ENCODE results near the gene CAMKK1. TPM values are rescaled to one million over a fixed set of nuclear protein-coding genes. Genes with fewer than 3 reads are reported as not detected.

CAMKK1 gene
- total RNA-seq, 1 experiment from 2014 or later = 3.4 TPM

DNA sequence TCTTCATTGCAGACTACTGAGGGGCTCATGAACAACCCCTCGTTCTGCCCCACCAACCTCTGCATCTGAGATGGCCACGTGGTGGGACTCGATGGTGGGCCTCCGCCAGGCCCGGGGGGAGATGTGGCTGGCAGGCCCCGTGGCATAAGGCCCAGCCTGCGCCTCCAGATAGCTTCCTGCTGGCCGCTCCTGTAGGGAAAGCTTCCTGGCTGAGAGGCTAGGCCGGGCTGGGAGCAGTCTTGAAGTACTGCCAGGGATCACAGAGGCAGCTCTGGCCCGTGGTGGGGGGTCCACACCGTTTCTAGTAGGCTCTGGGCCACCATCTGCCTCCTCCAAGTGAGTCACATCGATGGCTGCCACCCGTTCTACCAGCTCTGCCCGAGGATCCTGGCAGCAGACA lies 7.6 kb downstream of the CAMKK1 start:
- no peaks in the 10 kb centered on the region for H3K27me3 ChIP-seq
- no peak overlapping the region for H3K4me3 ChIP-seq
- no peaks in the 10 kb centered on the region for H3K36me3 ChIP-seq
- H3K9me3 ChIP-seq (replicated peaks) = no peaks in the 10 kb centered on the region
- no peak overlapping the region for H3K27ac ChIP-seq
- H3K4me1 ChIP-seq = peaks cover 11% of the 10 kb centered on the region
- no peak for DNase-seq

DNA sequence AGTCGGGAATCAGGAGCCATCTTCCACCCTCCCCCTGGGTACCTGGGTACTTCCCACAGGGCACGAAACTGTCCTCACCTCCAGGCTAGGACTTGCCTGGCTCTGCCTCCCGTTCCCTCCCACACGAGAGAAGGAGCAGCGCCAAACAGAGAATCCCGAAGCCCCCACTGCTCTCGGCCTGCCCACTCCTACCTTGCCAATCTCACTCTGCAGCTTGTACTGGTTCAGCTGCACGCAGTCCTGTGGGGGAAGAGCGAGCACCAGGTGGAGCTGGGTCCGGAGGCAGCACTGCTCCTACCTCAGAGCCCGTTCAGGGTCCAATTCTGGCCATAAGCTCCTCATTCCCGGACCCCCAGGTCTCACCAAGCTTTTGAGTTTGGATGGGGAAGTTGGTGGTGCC lies 8.7 kb downstream of the CAMKK1 start:
- no peak for DNase-seq
- no peak overlapping the region for H3K4me3 ChIP-seq
- no peaks in the 10 kb centered on the region for H3K27me3 ChIP-seq
- H3K36me3 ChIP-seq = no peaks in the 10 kb centered on the region
- H3K27ac ChIP-seq = no peak overlapping the region
- peaks cover 8% of the 10 kb centered on the region for H3K4me1 ChIP-seq
- H3K9me3 ChIP-seq (replicated peaks) = no peaks in the 10 kb centered on the region

DNA sequence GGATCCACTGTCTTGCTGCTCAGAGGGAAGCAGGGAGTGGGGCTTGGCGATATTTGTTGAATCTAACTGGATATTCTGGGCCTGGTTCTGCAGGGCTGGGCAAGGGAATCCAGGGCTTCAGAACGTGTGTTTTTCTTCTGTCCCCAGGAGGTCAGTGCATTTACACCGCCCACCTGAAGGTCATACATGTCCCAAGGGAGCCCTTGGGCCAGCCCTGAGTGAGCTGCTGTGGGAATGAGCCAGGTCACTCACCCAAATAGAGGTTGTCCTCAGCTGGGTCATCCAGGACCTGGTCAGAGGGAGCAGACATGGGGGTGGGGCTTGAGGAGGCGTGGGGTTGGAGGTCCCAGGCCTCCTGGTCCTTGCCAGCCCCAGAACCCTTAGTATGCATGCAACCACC lies 10.6 kb downstream of the CAMKK1 start:
- no peak for DNase-seq
- Histone ChIP-seq H3K9me3 (replicated peaks) (no peaks in the 10 kb centered on the region), H3K36me3 (no peaks in the 10 kb centered on the region), H3K27me3 (no peaks in the 10 kb centered on the region), H3K27ac (no peak overlapping the region), H3K4me3 (no peak overlapping the region), H3K4me1 (peaks cover 17% of the 10 kb centered on the region)

GRCh38 chr17:3880983-3881382 lies 11.9 kb downstream of the CAMKK1 start:
- Histone ChIP-seq H3K4me1 (peaks cover 17% of the 10 kb centered on the region), H3K4me3 (no peak overlapping the region), H3K27ac (no peak overlapping the region), H3K36me3 (no peaks in the 10 kb centered on the region), H3K9me3 (replicated peaks) (no peaks in the 10 kb centered on the region), H3K27me3 (no peaks in the 10 kb centered on the region)
- DNase-seq = no peak

DNA sequence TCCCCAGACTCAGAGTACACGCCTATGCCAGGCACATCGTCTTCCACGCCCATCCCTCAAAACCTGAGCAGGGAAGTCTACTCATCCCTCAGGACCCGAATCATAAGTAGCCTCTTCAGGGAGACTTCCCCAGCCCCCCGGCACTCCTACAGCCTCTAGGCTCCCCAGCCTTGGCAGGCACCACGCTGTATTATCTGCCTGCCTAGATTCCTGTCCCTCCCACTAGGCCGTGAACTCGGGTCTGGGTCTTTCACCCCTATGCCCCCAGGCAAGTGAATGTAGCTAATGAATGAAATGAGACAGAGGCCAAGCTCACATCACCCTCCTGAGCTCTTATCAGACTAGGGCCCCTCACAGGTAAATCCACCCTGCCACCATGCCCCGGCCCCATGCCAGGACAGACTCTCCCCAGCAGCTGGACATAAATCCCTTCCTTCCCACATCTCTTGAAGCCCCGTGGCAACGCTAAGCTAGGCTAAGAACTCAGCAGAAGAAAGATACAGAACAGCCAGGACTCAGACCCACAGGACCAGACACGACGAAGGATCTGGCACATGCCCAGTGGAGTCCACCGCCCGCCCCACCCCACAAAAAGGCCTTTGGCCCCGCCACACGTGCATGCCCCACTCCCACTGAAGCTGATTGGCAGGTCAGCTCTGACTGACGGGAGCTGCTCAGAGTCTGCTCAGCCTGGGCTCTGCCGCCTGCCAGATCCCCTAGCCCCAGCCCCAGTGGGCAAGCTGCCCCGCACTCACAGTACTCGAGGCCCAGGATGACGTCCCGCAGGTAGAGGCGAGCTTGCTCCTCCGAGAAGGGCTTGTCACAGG lies 13.0 kb downstream of the CAMKK1 start:
- no peaks in the 10 kb centered on the region for H3K36me3 ChIP-seq
- no peaks in the 10 kb centered on the region for H3K27me3 ChIP-seq

GRCh38 chr17:3879186-3879585 lies 13.7 kb downstream of the CAMKK1 start:
- Histone ChIP-seq H3K36me3 (no peaks in the 10 kb centered on the region), H3K27me3 (no peaks in the 10 kb centered on the region)
- DNase-seq = peak; percentile 94 to 96

More for the DNA sequence above, 13.0 kb downstream of the CAMKK1 start:
- peaks cover 17% of the 10 kb centered on the region for H3K4me1 ChIP-seq
- H3K9me3 ChIP-seq (replicated peaks) = no peaks in the 10 kb centered on the region
- DNase-seq = peak; percentile 47 to 62
- H3K4me3 ChIP-seq = peak overlapping the region; percentile 19
- H3K27ac ChIP-seq = peak overlapping the region; percentile 77

GRCh38 chr17:3877220-3877619 lies 15.6 kb downstream of the CAMKK1 start:
- DNase-seq = no peak
- H3K36me3 ChIP-seq = no peaks in the 10 kb centered on the region
- H3K4me3 ChIP-seq = no peak overlapping the region
- H3K9me3 ChIP-seq (replicated peaks) = no peaks in the 10 kb centered on the region
- H3K4me1 ChIP-seq = peaks cover 17% of the 10 kb centered on the region
- no peaks in the 10 kb centered on the region for H3K27me3 ChIP-seq
- no peak overlapping the region for H3K27ac ChIP-seq

More at GRCh38 chr17:3879186-3879585, 13.7 kb downstream of the CAMKK1 start:
- Histone ChIP-seq H3K9me3 (replicated peaks) (no peaks in the 10 kb centered on the region), H3K4me1 (peaks cover 17% of the 10 kb centered on the region), H3K27ac (peak overlapping the region; percentile 77), H3K4me3 (no peak overlapping the region)

- H3K4me1 ChIP-seq = peaks cover 12% of the 10 kb centered on the region
- no peaks in the 10 kb centered on the region for H3K27me3 ChIP-seq
- DNase-seq = no peak
- no peaks in the 10 kb centered on the region for H3K36me3 ChIP-seq
- H3K4me3 ChIP-seq = no peak overlapping the region
- H3K27ac ChIP-seq = no peak overlapping the region
- no peaks in the 10 kb centered on the region for H3K9me3 ChIP-seq (replicated peaks)
Observed at GRCh38 chr17:3875317-3875716, 17.5 kb downstream of the CAMKK1 start.

DNA sequence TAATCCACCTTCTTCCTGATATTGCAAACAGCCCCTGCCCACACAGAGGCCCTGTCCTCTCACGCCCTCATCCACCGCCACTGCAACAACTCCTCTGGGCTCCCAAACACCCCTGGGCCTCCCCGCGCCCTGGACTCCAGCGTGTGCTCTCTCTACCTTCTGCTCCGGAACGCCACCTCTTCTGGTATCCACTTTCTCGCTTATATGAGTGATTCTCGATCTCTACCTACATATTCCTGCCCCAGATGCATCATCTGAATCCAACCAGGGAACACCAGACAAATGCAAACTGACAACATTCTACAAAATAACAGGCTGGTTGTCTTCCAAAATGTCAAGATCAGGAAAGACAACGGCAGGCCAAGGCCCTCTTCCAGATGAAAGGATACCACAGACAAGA lies 19.0 kb downstream of the CAMKK1 start:
- DNase-seq = no peak
- H3K4me3 ChIP-seq = no peak overlapping the region
- no peaks in the 10 kb centered on the region for H3K36me3 ChIP-seq
- peaks cover 8% of the 10 kb centered on the region; the same call in 1 of the 2 replicates for H3K4me1 ChIP-seq
- no peak overlapping the region for H3K27ac ChIP-seq
- H3K9me3 ChIP-seq (replicated peaks) = no peaks in the 10 kb centered on the region
- H3K27me3 ChIP-seq = no peaks in the 10 kb centered on the region

DNA sequence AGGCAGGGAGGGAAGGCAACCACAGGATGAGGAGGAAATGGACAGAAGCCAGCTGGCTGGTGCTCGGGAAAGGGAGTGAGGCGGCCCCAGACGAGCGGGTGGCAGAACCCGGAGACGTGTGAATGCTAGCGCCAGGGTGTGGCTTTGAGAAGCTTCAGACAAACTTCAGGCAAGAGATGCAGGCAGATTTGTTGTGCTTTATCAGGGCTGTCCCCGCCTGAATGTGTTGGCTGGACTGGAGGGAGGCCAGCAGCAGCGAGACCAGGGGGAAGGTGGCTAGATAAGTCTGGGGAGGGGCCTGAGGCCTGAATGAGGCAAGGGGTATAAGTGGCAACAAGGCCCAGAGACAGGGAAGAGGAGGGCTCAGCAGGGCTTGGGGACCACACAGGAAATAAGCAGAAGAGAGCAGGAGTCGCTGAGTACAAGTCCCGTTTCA lies 22.0 kb downstream of the CAMKK1 start:
- Histone ChIP-seq H3K9me3 (replicated peaks) (no peaks in the 10 kb centered on the region), H3K27me3 (no peaks in the 10 kb centered on the region), H3K4me1 (no peaks in the 10 kb centered on the region), H3K36me3 (no peaks in the 10 kb centered on the region), H3K27ac (no peak overlapping the region), H3K4me3 (no peak overlapping the region)
- DNase-seq = peak; percentile 60 to 62

DNA sequence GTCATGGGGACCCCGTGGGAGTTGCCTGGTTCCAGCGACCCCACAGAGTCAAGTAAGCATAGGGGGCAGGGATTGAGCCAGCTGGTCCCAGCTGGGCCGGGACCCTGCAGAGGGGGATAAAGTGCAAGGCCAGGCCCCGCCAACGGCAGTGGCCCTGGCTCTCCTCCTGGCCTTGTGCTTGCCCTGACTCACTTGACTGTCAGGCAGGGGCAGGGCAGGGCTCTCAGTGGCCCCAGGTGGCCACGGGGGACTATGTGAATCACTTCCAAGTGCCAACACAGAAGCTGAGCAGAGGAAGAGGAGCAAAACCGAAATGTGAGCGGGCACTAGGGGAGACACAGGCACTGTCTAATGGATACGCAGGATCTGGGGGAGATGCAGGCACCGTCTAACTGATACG lies 25.2 kb downstream of the CAMKK1 start:
- no peaks in the 10 kb centered on the region for H3K9me3 ChIP-seq (replicated peaks)
- H3K27me3 ChIP-seq = no peaks in the 10 kb centered on the region
- H3K4me3 ChIP-seq = no peak overlapping the region
- no peak overlapping the region for H3K27ac ChIP-seq
- DNase-seq = no peak
- no peaks in the 10 kb centered on the region for H3K36me3 ChIP-seq
- no peaks in the 10 kb centered on the region for H3K4me1 ChIP-seq

DNA sequence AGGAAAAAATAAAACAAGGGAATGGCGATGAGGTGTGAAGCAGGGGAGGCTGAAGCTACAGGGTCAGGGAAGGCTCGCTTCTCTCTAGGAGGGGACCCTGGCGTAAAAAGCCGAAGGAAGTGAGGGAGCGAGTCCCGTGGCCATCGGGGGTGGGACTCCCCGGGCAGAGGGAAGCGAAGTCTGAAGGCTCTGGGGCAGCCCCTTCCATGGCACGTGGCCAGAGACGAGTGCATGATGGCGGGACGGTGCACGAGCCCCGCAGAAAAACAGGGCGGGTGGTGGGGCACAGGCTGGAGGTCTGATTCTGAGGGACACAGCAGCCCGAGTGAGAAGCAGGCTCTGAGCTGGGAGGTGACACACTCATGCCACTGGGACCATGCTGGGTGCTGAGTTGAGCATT lies 25.7 kb downstream of the CAMKK1 start:
- Histone ChIP-seq H3K36me3 (no peaks in the 10 kb centered on the region), H3K27me3 (no peaks in the 10 kb centered on the region)
- no peak for DNase-seq

DNA sequence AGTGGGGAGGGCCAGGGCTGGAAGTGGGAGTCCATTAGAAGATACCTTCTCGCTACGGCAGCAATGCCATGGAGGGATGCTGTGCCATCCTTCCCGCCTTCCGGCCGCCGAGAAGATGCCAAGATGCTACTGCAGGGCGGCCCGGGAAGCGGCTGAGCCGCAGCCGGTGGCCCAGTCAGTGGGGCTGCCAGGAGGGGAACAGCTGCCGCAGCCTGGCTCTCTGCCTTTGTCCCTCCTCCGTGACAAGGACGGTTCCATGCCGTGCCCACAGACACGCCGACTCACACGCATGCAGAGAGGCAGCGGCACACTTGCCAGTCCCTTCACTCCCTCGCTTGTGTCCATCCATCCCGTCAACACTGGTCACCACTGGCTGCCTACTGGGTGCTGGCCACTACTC lies 26.6 kb downstream of the CAMKK1 start:
- no peaks in the 10 kb centered on the region for H3K36me3 ChIP-seq
- no peaks in the 10 kb centered on the region for H3K4me1 ChIP-seq
- H3K27ac ChIP-seq = no peak overlapping the region
- H3K27me3 ChIP-seq = no peaks in the 10 kb centered on the region
- no peaks in the 10 kb centered on the region for H3K9me3 ChIP-seq (replicated peaks)
- no peak overlapping the region for H3K4me3 ChIP-seq
- DNase-seq = no peak

More for the DNA sequence above, 25.7 kb downstream of the CAMKK1 start:
- H3K4me1 ChIP-seq = no peaks in the 10 kb centered on the region
- H3K4me3 ChIP-seq = no peak overlapping the region
- H3K9me3 ChIP-seq (replicated peaks) = no peaks in the 10 kb centered on the region
- no peak overlapping the region for H3K27ac ChIP-seq

DNA sequence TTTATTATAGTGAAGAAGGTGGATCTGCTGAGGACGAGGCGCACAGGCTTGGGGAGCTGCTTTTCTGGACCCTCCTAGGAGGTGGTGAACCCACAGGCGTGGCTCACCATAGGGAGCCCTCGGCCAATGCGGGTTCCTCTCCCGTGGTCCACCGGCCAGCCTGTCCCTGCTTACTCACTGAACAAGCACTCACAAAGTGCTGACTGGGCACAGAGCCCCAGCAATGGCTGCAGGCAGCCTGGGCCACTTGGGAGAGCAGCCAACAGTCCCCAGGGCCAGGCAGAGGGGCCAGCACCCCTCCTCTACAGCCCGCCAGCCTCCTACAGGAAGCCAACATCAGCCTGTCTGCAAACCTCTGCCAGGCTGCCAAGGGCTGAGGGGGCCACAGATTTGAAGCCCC lies 27.7 kb downstream of the CAMKK1 start:
- no peaks in the 10 kb centered on the region for H3K36me3 ChIP-seq
- DNase-seq = no peak
- no peaks in the 10 kb centered on the region for H3K9me3 ChIP-seq (replicated peaks)
- no peaks in the 10 kb centered on the region for H3K27me3 ChIP-seq
- H3K27ac ChIP-seq = no peak overlapping the region
- no peak overlapping the region for H3K4me3 ChIP-seq
- H3K4me1 ChIP-seq = no peaks in the 10 kb centered on the region

- Histone ChIP-seq H3K27ac (no peak overlapping the region), H3K27me3 (no peaks in the 10 kb centered on the region), H3K36me3 (no peaks in the 10 kb centered on the region), H3K4me1 (no peaks in the 10 kb centered on the region), H3K9me3 (replicated peaks) (no peaks in the 10 kb centered on the region), H3K4me3 (no peak overlapping the region)
- DNase-seq = no peak
Observed at GRCh38 chr17:3864534-3864933, 28.3 kb downstream of the CAMKK1 start.

All from SJCRH30 (cell line).